Ramos (cell line): ENCODE results near the gene PHF8.

Source experiments
- in situ Hi-C: fragments of 300-500 bp; cut with MboI; formaldehyde crosslinking; loops from one replicate; pipeline ENCODE4 v1.14.3; 2022; ENCODE audit warnings: low sequenced_read_pairs; ENCODE audit not compliant: unreplicated experiment

PHF8 gene

GRCh38 chrX:54030329-54030728, 13.9 kb downstream of the PHF8 start:
- in situ Hi-C loops: loop anchor here (25.0 kb wide), 1 partner anchor 507 kb away; the partner anchor contains the start of gene GNL3L

- in situ Hi-C loops: loop anchor here (25.0 kb wide), 1 partner anchor 508 kb away; the partner anchor contains the start of gene GNL3L
Observed at GRCh38 chrX:54029529-54030143, 14.6 kb downstream of the PHF8 start.

GRCh38 chrX:54024350-54024749, 19.9 kb downstream of the PHF8 start:
- in situ Hi-C loops: no loop called here

- in situ Hi-C loops: no loop called here
Observed at GRCh38 chrX:54012830-54013500, 31.3 kb downstream of the PHF8 start.

GRCh38 chrX:54007682-54008081, 36.6 kb downstream of the PHF8 start:
- in situ Hi-C loops: no loop called here

GRCh38 chrX:53997724-53998123, 46.5 kb downstream of the PHF8 start:
- in situ Hi-C loops: no loop called here

- in situ Hi-C loops: no loop called here
Observed at GRCh38 chrX:53992589-53992988, 51.7 kb downstream of the PHF8 start.

- in situ Hi-C loops: no loop called here
Observed at GRCh38 chrX:53990171-53990570, 54.1 kb downstream of the PHF8 start.

GRCh38 chrX:53984895-53985294, 59.4 kb downstream of the PHF8 start:
- in situ Hi-C loops: no loop called here

GRCh38 chrX:53974529-53974928, 69.7 kb downstream of the PHF8 start:
- in situ Hi-C loops: no loop called here

- in situ Hi-C loops: no loop called here
Observed at GRCh38 chrX:53969540-53969939, 74.7 kb downstream of the PHF8 start.

- in situ Hi-C loops: no loop called here
Observed at GRCh38 chrX:53950130-53950733, 94.0 kb downstream of the PHF8 start.

GRCh38 chrX:53940180-53940579, 104.1 kb downstream of the PHF8 start:
- in situ Hi-C loops: no loop called here

GRCh38 chrX:53939127-53939526, 105.1 kb downstream of the PHF8 start:
- in situ Hi-C loops: no loop called here

- in situ Hi-C loops: no loop called here
Observed at GRCh38 chrX:53930515-53931380, 113.5 kb downstream of the PHF8 start.

- in situ Hi-C loops: no loop called here
Observed at GRCh38 chrX:53926030-53926429, 118.2 kb downstream of the PHF8 start.

GRCh38 chrX:53918702-53919101, 125.6 kb downstream of the PHF8 start:
- in situ Hi-C loops: no loop called here

GRCh38 chrX:53900623-53901022, 143.7 kb downstream of the PHF8 start:
- in situ Hi-C loops: no loop called here

- in situ Hi-C loops: no loop called here
Observed at GRCh38 chrX:53895270-53895669, 149.0 kb downstream of the PHF8 start.
